Measurements from ENCODE around the gene PPIP5K1. TPM values are rescaled to one million over a fixed set of nuclear protein-coding genes. Genes with fewer than 3 reads are reported as not detected.
A peak's percentile ranks its signal among the peaks of the same experiment; 100 is the strongest.

The PPIP5K1 gene
- polyA plus RNA-seq, 3 donors: 18.6 to 23.0 (median 22.3) TPM

- peak in 2 of 3 donors; percentile 87 to 92 for DNase-seq (ENCODE audit: low read depth in 3 of 3, low spot score in 2 of 3)
These were observed 97.1 kb downstream of the PPIP5K1 start, which contains the start of gene TP53BP1 for GRCh38 chr15:43492673-43493601. Gene TP53BP1, minus strand, starts transcription at chr15:43493156. Its CDS starts 113 bp downstream, at chr15:43493043.

GRCh38 chr15:43492266-43492665 is 97.7 kb downstream of the PPIP5K1 start:
- DNase-seq (ENCODE audit: low read depth in 3 of 3, low spot score in 2 of 3): peak in 1 of 3 donors; percentile 7

DNA sequence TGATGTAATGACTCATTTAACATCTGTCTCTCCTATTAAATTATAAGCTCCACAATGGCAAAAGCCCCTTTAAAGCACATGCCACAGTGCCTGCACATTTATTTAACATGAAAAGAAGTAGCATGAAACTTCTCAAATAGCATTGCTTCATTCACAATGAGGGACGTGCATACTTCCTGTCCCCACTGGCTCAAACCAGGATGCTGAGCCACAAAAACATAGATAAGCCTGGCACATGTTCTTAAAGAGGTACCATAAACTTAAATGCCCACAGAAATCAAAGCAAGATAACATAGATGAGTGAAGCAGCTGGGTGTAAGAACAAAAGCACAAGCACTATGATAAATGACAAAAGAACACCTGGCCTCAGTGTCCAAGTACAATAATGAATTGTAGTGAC is 100.8 kb downstream of the PPIP5K1 start:
- no peak for DNase-seq (ENCODE audit: low read depth in 3 of 3, low spot score in 2 of 3)

GRCh38 chr15:43488790-43489189 is 101.2 kb downstream of the PPIP5K1 start:
- no peak for DNase-seq (ENCODE audit: low read depth in 3 of 3, low spot score in 2 of 3)

DNA sequence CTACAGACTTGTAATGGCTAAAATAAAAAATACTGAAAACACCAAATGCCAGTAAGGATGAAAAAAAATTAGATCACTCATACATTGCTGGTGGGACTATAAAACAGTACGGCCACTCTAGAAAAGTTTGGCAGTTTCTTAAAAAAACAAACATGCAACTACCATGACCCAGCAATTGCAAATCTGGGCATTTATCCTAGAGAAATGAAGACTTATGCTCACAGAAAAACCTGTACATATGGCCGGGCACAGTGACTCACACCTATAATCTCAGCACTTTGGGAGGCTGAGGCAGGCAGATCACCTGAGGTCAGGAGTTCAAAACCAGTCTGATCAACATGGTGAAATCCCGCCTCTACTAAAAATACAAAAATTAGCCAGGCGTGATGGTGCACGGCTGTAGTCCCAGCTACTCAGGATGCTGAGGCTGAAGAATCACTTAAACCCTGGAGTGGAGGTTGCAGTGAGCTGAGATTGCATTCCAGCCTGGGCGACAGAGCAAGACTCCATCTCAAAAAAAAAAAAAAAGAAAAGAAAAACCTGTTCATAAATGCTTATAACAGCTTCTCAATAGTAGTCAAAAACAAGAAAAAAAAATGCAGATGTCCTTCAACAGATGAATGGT is 102.6 kb downstream of the PPIP5K1 start:
- DNase-seq (ENCODE audit: low read depth in 3 of 3, low spot score in 2 of 3): no peak

DNA sequence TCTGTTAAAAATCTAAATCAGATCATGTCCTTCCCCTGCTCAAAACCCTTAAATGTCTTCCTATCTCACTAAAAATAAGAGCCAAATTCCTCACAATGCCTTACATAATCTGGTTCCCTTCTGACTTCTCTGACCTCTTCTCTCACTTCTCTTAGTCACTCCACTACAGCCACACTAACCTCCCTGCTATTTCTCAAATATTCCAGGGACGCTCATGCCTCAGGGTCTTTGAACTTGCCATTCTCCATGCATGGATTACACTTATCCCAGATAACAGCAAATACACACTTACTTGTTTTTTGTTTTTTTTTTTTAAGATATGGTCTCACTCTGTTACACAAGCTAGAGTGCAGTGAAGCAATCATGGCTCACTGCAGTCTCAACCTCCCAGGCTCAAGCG is 105.6 kb downstream of the PPIP5K1 start:
- DNase-seq (ENCODE audit: low read depth in 3 of 3, low spot score in 2 of 3): no peak

Other genes with a start within 250 kb of the PPIP5K1 start
- gene ZSCAN29, start 219.2 kb downstream of the PPIP5K1 start, polyA plus RNA-seq (ENCODE audit: insufficient read length in 3 of 3): 10 to 100 TPM; 25.3 to 29.0 (median 26.1) TPM
- 10 to 100 TPM; 22.6 to 24.3 (median 24.3) TPM for gene TUBGCP4, start 219.1 kb downstream of the PPIP5K1 start, polyA plus RNA-seq (ENCODE audit: insufficient read length in 3 of 3)
- 10 to 100 TPM; 72.8 to 87.3 (median 77.7) TPM for gene TP53BP1, start 97.1 kb downstream of the PPIP5K1 start, polyA plus RNA-seq (ENCODE audit: insufficient read length in 3 of 3)
- 1 to 10 TPM; 7.5 to 8.7 (median 8.4) TPM for gene MAP1A, start 72.6 kb downstream of the PPIP5K1 start, polyA plus RNA-seq (ENCODE audit: insufficient read length in 3 of 3)
- 1 to 10 TPM; 1.6 to 4.0 (median 2.6) TPM for gene CKMT1B, start 3.8 kb upstream of the PPIP5K1 start, polyA plus RNA-seq (ENCODE audit: insufficient read length in 3 of 3)
- under 1 TPM; 0.28 to 0.59 (median 0.47) TPM for gene STRC, start 28.6 kb upstream of the PPIP5K1 start, polyA plus RNA-seq (ENCODE audit: insufficient read length in 3 of 3)
- gene CATSPER2, start 58.6 kb upstream of the PPIP5K1 start, polyA plus RNA-seq (ENCODE audit: insufficient read length in 3 of 3): 1 to 10 TPM; 1.5 to 4.0 (median 3.6) TPM
- 1 to 10 TPM; 1.0 to 3.8 (median 1.9) TPM for gene CKMT1A, start 103.7 kb upstream of the PPIP5K1 start, polyA plus RNA-seq (ENCODE audit: insufficient read length in 3 of 3)
- gene PDIA3, start 156.2 kb upstream of the PPIP5K1 start, polyA plus RNA-seq (ENCODE audit: insufficient read length in 3 of 3): 100 to 1,000 TPM; 624 to 664 (median 661) TPM
- 1 to 10 TPM; 3.9 to 4.6 (median 4.1) TPM for gene ELL3, start 186.8 kb upstream of the PPIP5K1 start, polyA plus RNA-seq (ENCODE audit: insufficient read length in 3 of 3)
- gene SERF2, start 202.1 kb upstream of the PPIP5K1 start, polyA plus RNA-seq (ENCODE audit: insufficient read length in 3 of 3): 100 to 1,000 TPM; 559 to 719 (median 653) TPM
- gene SERINC4, start 210.0 kb upstream of the PPIP5K1 start, polyA plus RNA-seq (ENCODE audit: insufficient read length in 3 of 3): under 1 TPM in 1 of 3 donors, not detected in 2; 0.23 TPM
- gene HYPK, start 210.4 kb upstream of the PPIP5K1 start, polyA plus RNA-seq (ENCODE audit: insufficient read length in 3 of 3): 10 to 100 TPM; 13.5 to 17.2 (median 16.9) TPM
- 10 to 100 TPM; 74.1 to 81.8 (median 75.2) TPM for gene MFAP1, start 234.5 kb upstream of the PPIP5K1 start, polyA plus RNA-seq (ENCODE audit: insufficient read length in 3 of 3)
- gene WDR76, start 236.8 kb upstream of the PPIP5K1 start, polyA plus RNA-seq (ENCODE audit: insufficient read length in 3 of 3): 10 to 100 TPM; 13.3 to 19.4 (median 16.8) TPM